COR-L47 (cell line): Measurements from ENCODE around the gene TBC1D5.
"Not testable (repeated sequence)": the region's sequence is repeated elsewhere in the genome, so short reads cannot be mapped to it uniquely, and the experiment has no call there.

Experiments
- DNase-seq: peaks from one replicate; lab custom pipeline; 2025; lab: John Stamatoyannopoulos, UW

The TBC1D5 gene

DNA sequence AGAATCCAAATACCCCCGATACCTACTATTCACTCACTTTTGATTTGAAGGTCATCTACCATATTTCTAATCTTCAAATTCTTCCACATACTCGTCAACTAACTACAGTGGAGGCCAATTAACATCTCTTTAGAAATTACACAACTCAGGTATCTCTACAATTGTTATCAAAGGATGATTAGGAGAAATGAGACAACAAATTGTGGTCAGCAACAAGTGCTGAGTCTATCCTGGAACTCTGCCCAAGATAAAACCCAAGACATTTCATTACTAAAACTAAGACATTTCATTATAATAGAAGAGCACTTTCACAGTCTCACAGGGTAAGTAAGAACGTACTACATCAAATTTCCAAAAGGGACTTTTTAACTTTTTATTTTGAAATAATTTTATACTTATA is 100.0 kb downstream of the TBC1D5 start:
- DNase-seq: no peak

GRCh38 chr3:17640466-17640865 is 102.0 kb downstream of the TBC1D5 start:
- no peak for DNase-seq

- no peak for DNase-seq
Observed at GRCh38 chr3:17639765-17640164, 102.7 kb downstream of the TBC1D5 start.

- DNase-seq: no peak
Observed at GRCh38 chr3:17639257-17639656, 103.2 kb downstream of the TBC1D5 start.

DNA sequence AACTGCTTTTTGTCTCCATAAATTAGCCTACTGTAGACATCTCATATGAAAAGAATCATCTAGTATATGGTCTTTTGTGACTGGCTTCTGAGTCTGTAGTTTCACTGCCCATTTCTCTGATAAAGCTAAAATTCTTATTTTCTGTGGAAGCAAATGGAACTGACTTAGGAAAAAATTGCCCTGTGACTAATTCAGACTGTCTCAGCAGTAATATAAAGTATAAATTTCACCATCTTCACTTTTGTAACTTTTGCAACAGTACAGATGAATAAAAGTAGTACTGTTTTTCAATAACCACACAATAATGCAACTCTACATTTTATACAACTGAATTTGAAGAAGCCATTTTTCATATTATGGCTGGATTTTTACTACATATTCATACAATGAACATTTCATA is 104.1 kb downstream of the TBC1D5 start:
- no peak for DNase-seq

- not testable (repeated sequence) for DNase-seq
Observed at GRCh38 chr3:17635675-17636074, 106.8 kb downstream of the TBC1D5 start.

DNA sequence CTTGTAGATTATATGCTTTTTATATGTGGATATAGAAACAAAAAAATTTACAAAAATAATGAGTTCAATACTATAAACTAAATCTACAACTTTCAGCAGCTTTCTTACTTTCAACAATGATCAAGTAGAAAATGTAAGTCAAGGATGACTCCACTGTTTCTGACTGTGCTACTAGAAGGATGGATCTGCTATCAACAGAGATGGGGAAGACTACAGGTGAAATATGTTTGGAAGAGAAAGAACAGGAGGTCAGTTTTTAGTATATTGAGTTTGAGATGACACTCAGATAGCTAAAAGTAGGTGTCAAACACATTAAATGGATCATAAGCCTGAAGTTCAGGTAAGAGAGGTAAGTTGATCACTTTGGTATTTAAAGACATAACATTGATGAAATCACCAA is 107.5 kb downstream of the TBC1D5 start:
- DNase-seq: no peak

DNA sequence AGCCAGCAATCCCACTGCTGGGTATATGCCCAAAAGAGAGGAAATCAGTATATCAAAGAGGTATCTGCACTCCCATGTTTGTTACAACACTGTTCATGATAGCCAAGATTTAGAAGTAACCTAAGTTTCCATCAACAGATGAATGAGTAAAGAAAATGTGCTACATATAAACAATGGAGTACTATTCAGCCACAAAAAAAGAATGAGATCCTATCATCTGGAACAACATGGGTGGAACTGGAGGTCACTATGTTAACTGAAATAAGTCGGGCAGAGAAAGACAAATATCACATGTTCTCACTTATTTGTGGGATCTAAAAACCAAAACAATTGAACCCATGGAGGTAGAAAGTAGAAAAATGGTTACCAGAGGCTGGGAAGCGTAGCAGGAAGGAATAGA is 108.2 kb downstream of the TBC1D5 start:
- no peak for DNase-seq

DNA sequence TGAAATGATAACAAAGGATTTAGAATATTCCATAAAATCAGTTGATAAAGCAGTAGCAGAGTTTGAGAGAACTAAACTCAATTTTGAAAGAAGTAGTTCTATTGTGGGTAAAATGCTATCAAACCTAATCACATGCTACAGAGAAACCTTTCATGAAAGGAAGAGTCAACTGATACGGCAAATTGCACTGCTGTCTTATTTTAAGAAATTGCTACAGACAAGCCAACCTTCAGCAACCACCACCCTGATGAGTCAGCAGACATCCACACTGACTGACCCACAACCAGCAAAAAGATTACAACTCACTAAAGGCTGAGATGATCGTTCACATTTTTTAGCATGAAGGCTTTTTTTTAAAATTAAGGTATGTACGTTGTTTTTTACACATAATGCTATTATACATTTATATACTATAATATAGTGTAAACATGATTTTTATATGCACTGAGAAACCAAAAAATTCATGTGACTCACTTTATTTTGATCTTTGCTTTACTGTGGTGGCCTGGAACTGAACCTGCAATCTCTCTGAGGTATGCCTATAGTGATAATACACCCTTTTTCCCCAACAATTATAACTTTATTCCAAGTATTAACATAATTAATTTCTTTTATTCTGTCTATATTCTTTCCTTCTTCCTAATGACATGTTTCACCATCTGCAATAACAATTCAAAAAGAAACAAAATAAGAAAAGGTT is 109.9 kb downstream of the TBC1D5 start:
- DNase-seq: no peak

DNA sequence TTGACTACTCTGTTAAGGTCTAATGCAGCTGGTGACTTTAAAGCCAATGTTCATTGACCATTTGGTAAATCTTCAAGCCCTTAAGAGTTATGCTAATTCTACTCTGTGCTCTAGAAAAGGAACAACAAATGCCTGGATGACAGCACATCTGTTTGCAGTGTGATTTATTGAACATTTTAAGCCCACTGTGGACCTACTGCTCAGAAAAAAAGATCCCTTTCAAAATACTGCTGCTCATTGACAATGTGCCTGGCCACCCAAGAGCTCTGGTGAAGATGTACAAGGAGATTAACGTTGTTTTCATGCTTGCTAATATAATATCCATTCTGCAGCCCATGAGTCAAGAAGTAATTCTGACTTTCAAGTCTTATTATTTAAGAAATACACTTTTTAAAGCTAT is 110.8 kb downstream of the TBC1D5 start:
- DNase-seq: no peak

GRCh38 chr3:17629400-17629799 is 113.0 kb downstream of the TBC1D5 start:
- DNase-seq: no peak

- DNase-seq: no peak
Observed at GRCh38 chr3:17626395-17626794, 116.0 kb downstream of the TBC1D5 start.

- DNase-seq: no peak
Observed at GRCh38 chr3:17625133-17625532, 117.3 kb downstream of the TBC1D5 start.

DNA sequence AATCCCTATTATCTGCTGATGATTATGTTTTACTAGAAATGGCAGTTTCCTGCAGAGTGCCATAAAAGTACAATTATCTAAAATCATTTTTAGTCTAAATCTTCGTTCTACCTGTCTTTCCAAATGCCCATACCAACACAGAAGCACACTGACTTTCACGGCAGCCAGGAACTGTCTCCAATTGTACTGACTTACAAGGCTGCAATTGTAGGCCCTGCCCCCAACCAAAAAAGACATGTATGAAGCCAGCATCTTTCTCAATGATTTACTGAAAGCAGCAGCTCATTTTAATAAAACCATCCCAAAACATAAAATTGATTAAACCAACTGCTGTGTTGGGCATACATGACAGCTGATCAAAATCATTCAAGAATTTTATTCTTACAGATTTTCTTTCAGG is 119.0 kb downstream of the TBC1D5 start:
- no peak for DNase-seq

GRCh38 chr3:17619968-17620367 is 122.5 kb downstream of the TBC1D5 start:
- no peak for DNase-seq

DNA sequence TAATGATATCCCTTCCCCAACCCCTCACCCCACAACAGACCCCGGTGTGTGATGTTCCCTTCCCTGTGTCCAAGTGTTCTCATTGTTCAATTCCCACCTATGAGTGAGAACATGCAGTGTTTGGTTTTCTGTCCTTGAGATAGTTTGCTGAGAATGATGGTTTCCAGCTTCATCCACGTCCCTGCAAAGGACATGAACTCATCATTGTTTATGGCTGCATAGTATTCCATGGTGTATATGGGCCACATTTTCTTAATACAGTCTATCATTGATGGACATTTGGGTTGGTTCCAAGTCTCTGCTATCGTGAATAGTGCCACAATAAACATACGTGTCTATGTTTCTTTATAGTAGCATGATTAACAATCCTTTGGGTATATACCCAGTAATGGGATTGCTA is 129.4 kb downstream of the TBC1D5 start:
- DNase-seq: not testable (repeated sequence)

DNA sequence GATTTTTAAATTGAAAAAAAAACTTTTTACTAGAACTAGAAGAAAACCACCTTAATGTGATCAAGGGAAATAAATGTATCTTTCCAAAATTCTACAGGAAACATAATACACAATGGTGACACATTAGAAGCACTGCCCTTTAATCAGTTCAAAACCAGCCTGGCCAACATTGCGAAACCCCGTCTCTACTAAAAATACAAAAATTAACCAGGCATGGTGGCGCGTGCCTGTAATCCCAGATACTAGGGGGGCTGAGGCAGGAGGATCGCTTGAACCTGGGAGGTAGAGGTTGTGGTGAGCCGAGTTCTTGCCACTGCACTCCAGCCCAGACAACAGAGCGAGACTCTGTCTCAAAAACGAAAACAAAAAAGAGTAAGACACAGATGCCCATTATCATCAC is 134.5 kb downstream of the TBC1D5 start:
- no peak for DNase-seq

GRCh38 chr3:17605934-17606333 is 136.5 kb downstream of the TBC1D5 start:
- DNase-seq: no peak

GRCh38 chr3:17605032-17605431 is 137.4 kb downstream of the TBC1D5 start:
- no peak for DNase-seq

- DNase-seq: no peak
Observed at GRCh38 chr3:17602126-17602525, 140.3 kb downstream of the TBC1D5 start.

GRCh38 chr3:17592956-17593355 is 149.5 kb downstream of the TBC1D5 start:
- no peak for DNase-seq

DNA sequence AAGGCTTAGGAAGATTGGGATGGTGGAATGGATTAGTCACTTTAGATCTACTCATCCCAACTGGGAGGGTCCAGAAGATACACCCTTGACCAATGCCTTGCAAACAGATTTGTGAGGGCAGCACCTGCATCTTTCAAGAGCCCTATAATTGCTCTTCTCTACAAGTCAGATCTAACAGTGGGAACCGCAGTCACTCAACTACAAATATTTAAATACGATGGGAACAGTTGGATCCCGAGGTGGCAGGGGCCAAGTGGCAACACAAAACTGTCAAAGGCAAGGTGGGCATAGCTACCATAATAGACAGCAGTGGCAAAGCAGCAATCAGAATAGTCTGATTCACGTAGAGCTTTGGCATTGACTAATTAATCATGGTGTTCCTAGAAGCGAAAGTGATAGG is 152.0 kb downstream of the TBC1D5 start:
- DNase-seq: no peak

- DNase-seq: no peak
Observed at GRCh38 chr3:17589888-17590287, 152.5 kb downstream of the TBC1D5 start.

- no peak for DNase-seq
Observed at GRCh38 chr3:17588422-17588821, 154.0 kb downstream of the TBC1D5 start.
